ENCODE data around the gene NCKAP5. TPM values are rescaled to one million over a fixed set of nuclear protein-coding genes. Genes with fewer than 3 reads are reported as not detected.

Gene NCKAP5
- total and polyA plus RNA-seq, 2 of the 13 experiments (the other 11 are each of a cell fraction or from before 2014, with no cell fraction given): 0.01 TPM; not detected in 1

- TF ChIP-seq, protein P1, sequence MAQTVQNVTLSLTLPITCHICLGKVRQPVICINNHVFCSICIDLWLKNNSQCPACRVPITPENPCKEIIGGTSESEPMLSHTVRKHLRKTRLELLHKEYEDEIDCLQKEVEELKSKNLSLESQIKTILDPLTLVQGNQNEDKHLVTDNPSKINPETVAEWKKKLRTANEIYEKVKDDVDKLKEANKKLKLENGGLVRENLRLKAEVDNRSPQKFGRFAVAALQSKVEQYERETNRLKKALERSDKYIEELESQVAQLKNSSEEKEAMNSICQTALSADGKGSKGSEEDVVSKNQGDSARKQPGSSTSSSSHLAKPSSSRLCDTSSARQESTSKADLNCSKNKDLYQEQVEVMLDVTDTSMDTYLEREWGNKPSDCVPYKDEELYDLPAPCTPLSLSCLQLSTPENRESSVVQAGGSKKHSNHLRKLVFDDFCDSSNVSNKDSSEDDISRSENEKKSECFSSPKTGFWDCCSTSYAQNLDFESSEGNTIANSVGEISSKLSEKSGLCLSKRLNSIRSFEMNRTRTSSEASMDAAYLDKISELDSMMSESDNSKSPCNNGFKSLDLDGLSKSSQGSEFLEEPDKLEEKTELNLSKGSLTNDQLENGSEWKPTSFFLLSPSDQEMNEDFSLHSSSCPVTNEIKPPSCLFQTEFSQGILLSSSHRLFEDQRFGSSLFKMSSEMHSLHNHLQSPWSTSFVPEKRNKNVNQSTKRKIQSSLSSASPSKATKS (CRISPR knock-in tag; IDR thresholded peaks at IDR 0.05): no peak
- TF ChIP-seq HOXA9 (CRISPR knock-in tag; IDR thresholded peaks at IDR 0.05; ENCODE audit: borderline replicate concordance) (no peak), SP4 (CRISPR knock-in tag; IDR thresholded peaks at IDR 0.05) (no peak), ZNF331 (CRISPR knock-in tag; IDR thresholded peaks at IDR 0.05) (0 out of 2 replicates have a peak, but pooled peaks have one; percentile 25), GATAD2A (CRISPR knock-in tag; IDR thresholded peaks at IDR 0.05) (peak; percentile 41; the same call in 1 of the 2 replicates), ELF1 (CRISPR knock-in tag; IDR thresholded peaks at IDR 0.05) (no peak), ELF3 (CRISPR knock-in tag; IDR thresholded peaks at IDR 0.05) (peak; percentile 31; the same call in 1 of the 2 replicates), TRIM24 (CRISPR knock-in tag; IDR thresholded peaks at IDR 0.05) (no peak), ZNF577 (CRISPR knock-in tag; IDR thresholded peaks at IDR 0.05; ENCODE audit: borderline replicate concordance, low read depth) (no peak), TRIM22 (IDR thresholded peaks at IDR 0.05) (no peak), JARID2 (CRISPR knock-in tag; IDR thresholded peaks at IDR 0.05; ENCODE audit: insufficient replicate concordance) (no peak), SMAD3 (CRISPR knock-in tag; IDR thresholded peaks at IDR 0.05) (no peak), NR1H2 (CRISPR knock-in tag; IDR thresholded peaks at IDR 0.05; ENCODE audit: borderline replicate concordance, low read depth) (no peak), CCAR2 (optimal IDR thresholded peaks at IDR 0.05; ENCODE audit: low read depth, low read length) (no peak), ZNF564 (CRISPR knock-in tag; IDR thresholded peaks at IDR 0.05) (no peak), ZNF407 (CRISPR knock-in tag; IDR thresholded peaks at IDR 0.05; ENCODE audit: not compliant biosample characterization) (no peak), ZNF768 (CRISPR knock-in tag; IDR thresholded peaks at IDR 0.05) (peak; percentile 89)
- TF ChIP-seq, protein P2, sequence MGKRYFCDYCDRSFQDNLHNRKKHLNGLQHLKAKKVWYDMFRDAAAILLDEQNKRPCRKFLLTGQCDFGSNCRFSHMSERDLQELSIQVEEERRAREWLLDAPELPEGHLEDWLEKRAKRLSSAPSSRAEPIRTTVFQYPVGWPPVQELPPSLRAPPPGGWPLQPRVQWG (CRISPR knock-in tag; IDR thresholded peaks at IDR 0.05; ENCODE audit: borderline replicate concordance, low read depth): no peak
These were observed 936.1 kb downstream of the NCKAP5 start (continued) for GRCh38 chr2:132632000-132632649.

Measured in HepG2 (cell line).